Liver (tissue), 9 donors: ENCODE results near the gene SOX6. TPM values are rescaled to one million over a fixed set of nuclear protein-coding genes. Genes with fewer than 3 reads are reported as not detected.

ENCODE experiments used
- DNase-seq: peaks from one replicate; pipeline ENCODE4 v3.0.0-alpha.2; 2017; ENCODE audit warnings: low spot score
- H3K27ac ChIP-seq, 2 donors: one replicate each; pipeline ENCODE4 v1.7.0; 2013; ENCODE audit warnings: inconsistent platforms in 2 of 2, low read length in 2 of 2, control low read depth in 1 of 2, low read depth in 1 of 2, mild to moderate bottlenecking in 1 of 2
- H3K27me3 ChIP-seq, 4 donors: one replicate each; pipeline versions ENCODE4 v1.6.1 to v1.7.0; 2013; ENCODE audit warnings: low read length in 3 of 4, inconsistent platforms in 1 of 4, mild to moderate bottlenecking in 1 of 4, moderate library complexity in 1 of 4; ENCODE audit not compliant: control insufficient read depth in 4 of 4, insufficient read depth in 4 of 4
- H3K36me3 ChIP-seq, 4 donors: one replicate each; pipeline versions ENCODE4 v1.6.1 to v1.7.0; 2013; ENCODE audit warnings: low read length in 3 of 4, mild to moderate bottlenecking in 3 of 4, low read depth in 1 of 4, moderate library complexity in 1 of 4; ENCODE audit not compliant: control insufficient read depth in 4 of 4, insufficient read depth in 3 of 4
- H3K4me1 ChIP-seq, 4 donors: one replicate each; pipeline versions ENCODE4 v1.6.1 to v1.7.0; 2013; ENCODE audit warnings: low read length in 3 of 4, mild to moderate bottlenecking in 3 of 4, moderate library complexity in 1 of 4; ENCODE audit not compliant: control insufficient read depth in 4 of 4, insufficient read depth in 4 of 4
- H3K4me3 ChIP-seq, 3 donors: one replicate each; pipeline versions ENCODE4 v1.6.1 to v1.7.0; 2013; ENCODE audit warnings: low read length in 3 of 3, control low read depth in 1 of 3, low read depth in 1 of 3, mild to moderate bottlenecking in 1 of 3
- H3K9ac ChIP-seq, 2 donors: one replicate each; pipeline ENCODE4 v1.7.0; 2013; ENCODE audit warnings: low read length in 2 of 2, mild to moderate bottlenecking in 2 of 2, moderate library complexity in 2 of 2, control low read depth in 1 of 2, low read depth in 1 of 2
- H3K9me3 ChIP-seq, 4 donors: one replicate each; pipeline versions ENCODE4 v1.6.1 to v1.7.0; 2013; ENCODE audit warnings: low read length in 3 of 4; ENCODE audit not compliant: control insufficient read depth in 4 of 4
- ATF3 ChIP-seq: IDR thresholded peaks from 2 replicates; pipeline ENCODE4 v1.6.1; 2016; ENCODE audit warnings: antibody characterized with exemption
- CTCF ChIP-seq: fragments of 150-350 bp; IDR thresholded peaks from 2 replicates; pipeline ENCODE4 v1.5.1; 2017; ENCODE audit warnings: improper control_type of control experiment, low read depth, low read length; ENCODE audit not compliant: missing input control
- EGR1 ChIP-seq, 2 donors: IDR thresholded peaks; 2 replicates each; pipeline ENCODE4 v1.6.1; 2016 to 2018; ENCODE audit warnings: antibody characterized with exemption in 2 of 2, low read depth in 2 of 2
- FOXA1 ChIP-seq: IDR thresholded peaks from 2 replicates; pipeline ENCODE4 v1.6.1; 2016; ENCODE audit warnings: antibody characterized with exemption
- FOXA2 ChIP-seq: IDR thresholded peaks from 2 replicates; pipeline ENCODE4 v1.6.1; 2016; ENCODE audit warnings: antibody characterized with exemption
- GABPA ChIP-seq, 2 donors: IDR thresholded peaks in 1 of 2; conservative IDR thresholded peaks in 1 of 2; 2 replicates each; pipeline ENCODE4 v1.6.1; 2016; ENCODE audit warnings: antibody characterized with exemption in 2 of 2, mild to moderate bottlenecking in 1 of 2, moderate library complexity in 1 of 2
- HNF4A ChIP-seq, 2 donors: conservative IDR thresholded peaks; 2 replicates each; pipeline ENCODE4 v1.6.1; 2016; ENCODE audit warnings: antibody characterized with exemption in 2 of 2, mild to moderate bottlenecking in 2 of 2
- HNF4G ChIP-seq: IDR thresholded peaks from 2 replicates; pipeline ENCODE4 v1.6.1; 2016; ENCODE audit warnings: antibody characterized with exemption
- JUND ChIP-seq, 2 donors: IDR thresholded peaks; 2 replicates each; pipeline ENCODE4 v1.6.1; 2016; ENCODE audit warnings: antibody characterized with exemption in 2 of 2
- MAX ChIP-seq: IDR thresholded peaks from 2 replicates; pipeline ENCODE4 v1.6.1; 2016; ENCODE audit warnings: antibody characterized with exemption
- NR2F2 ChIP-seq: IDR thresholded peaks from 2 replicates; pipeline ENCODE4 v1.6.1; 2016; ENCODE audit warnings: antibody characterized with exemption
- RAD21 ChIP-seq, 2 donors: IDR thresholded peaks; 2 replicates each; pipeline ENCODE4 v1.6.1; 2016; ENCODE audit warnings: antibody characterized with exemption in 2 of 2, mild to moderate bottlenecking in 2 of 2
- REST ChIP-seq: IDR thresholded peaks from 2 replicates; pipeline ENCODE4 v1.6.1; 2016; ENCODE audit warnings: antibody characterized with exemption, mild to moderate bottlenecking
- RXRA ChIP-seq, 2 donors: IDR thresholded peaks; 2 replicates each; pipeline ENCODE4 v1.6.1; 2017 to 2018; ENCODE audit warnings: antibody characterized with exemption in 2 of 2, mild to moderate bottlenecking in 1 of 2
- SP1 ChIP-seq: IDR thresholded peaks from 2 replicates; pipeline ENCODE4 v1.6.1; 2018; ENCODE audit warnings: antibody characterized with exemption, mild to moderate bottlenecking
- TAF1 ChIP-seq: conservative IDR thresholded peaks from 2 replicates; pipeline ENCODE4 v1.6.1; 2016; ENCODE audit warnings: antibody characterized with exemption, mild to moderate bottlenecking
- YY1 ChIP-seq: IDR thresholded peaks from 2 replicates; pipeline ENCODE4 v1.6.1; 2016; ENCODE audit warnings: antibody characterized with exemption, mild to moderate bottlenecking
- ZBTB33 ChIP-seq: IDR thresholded peaks from 2 replicates; pipeline ENCODE4 v1.6.1; 2016; ENCODE audit warnings: antibody characterized with exemption
- WGBS: extraction: QIAGEN DNeasy Blood & Tissue Kit; methylation state at CpG from one replicate; pipeline ENCODE4 v1.1.7; 2013; 5-methylcytosine and 5-hydroxymethylcytosine counted together
- polyA plus RNA-seq, 2 donors: library from polyadenylated mRNA; stranded (reverse) in 1 of 2; unstranded in 1 of 2; fragments of 200-250 nt in 1 of 2; fragments of >200 nt in 1 of 2; fragmentation: Nextera tagmentation in 1 of 2; extraction: Ambion mirVana in 1 of 2; gene quantifications; one replicate each; pipeline versions ENCODE4 v1.2.1 to v1.2.3, GENCODE V29; 2013 to 2015
- total RNA-seq, 2 donors: library from RNA; depleted of rRNA; stranded (reverse); fragments of >200 nt; gene quantifications; one replicate each; pipeline ENCODE4 v1.2.3, GENCODE V29; 2014
- donor health status: healthy.
- donor health status: healthy.
- donor health status: healthy.
- donor health status: healthy.
- donor health status: healthy.

The SOX6 gene
- total and polyA plus RNA-seq, 4 donors, result 2.4 to 111 (median 14.8) TPM

GRCh38 chr11:15931497-15931896, 424.8 kb downstream of the SOX6 start:
- Histone ChIP-seq H3K4me1 (peaks cover 0 to 3% (median 0%) of the 10 kb centered on the region in 4 donors), H3K4me3 (no peak overlapping the region), H3K27ac (no peak overlapping the region), H3K9me3 (peaks cover 0 to 3% (median 0%) of the 10 kb centered on the region in 4 donors), H3K9ac (no peak overlapping the region), H3K27me3 (no peaks in the 10 kb centered on the region), H3K36me3 (no peaks in the 10 kb centered on the region)
- 90% methylated on average over 2 of the region's 2 CpGs for WGBS
- DNase-seq, result no peak
- no peak for TF ChIP-seq NR2F2
- no peak for TF ChIP-seq MAX
- no peak for TF ChIP-seq RAD21 (IDR thresholded peaks at IDR 0.05)

GRCh38 chr11:15930442-15931025, 425.8 kb downstream of the SOX6 start:
- WGBS, result 79% methylated on average over 6 of the region's 6 CpGs
- TF ChIP-seq CTCF, result no peak
- no peak for TF ChIP-seq RAD21 (IDR thresholded peaks at IDR 0.05)
- no peak for TF ChIP-seq TAF1
- TF ChIP-seq HNF4A (conservative IDR thresholded peaks at IDR 0.05), result no peak
- TF ChIP-seq REST, result no peak
- TF ChIP-seq SP1, result no peak
- no peak for TF ChIP-seq FOXA1
- no peak for TF ChIP-seq MAX
- no peak for TF ChIP-seq NR2F2
- TF ChIP-seq RXRA (IDR thresholded peaks at IDR 0.05), result no peak
- no peak for TF ChIP-seq HNF4G
- TF ChIP-seq YY1, result no peak
- no peak for TF ChIP-seq ATF3
- TF ChIP-seq JUND (IDR thresholded peaks at IDR 0.05), result no peak
- no peak for TF ChIP-seq ZBTB33
- no peak for TF ChIP-seq EGR1 (IDR thresholded peaks at IDR 0.05; ENCODE audit: low read depth in 2 of 2)
- TF ChIP-seq FOXA2, result no peak
- TF ChIP-seq GABPA (IDR thresholded peaks at IDR 0.05 in 1 of 2, conservative IDR thresholded peaks at IDR 0.05 in 1 of 2), result no peak
- Histone ChIP-seq H3K36me3 (no peaks in the 10 kb centered on the region), H3K4me1 (peaks cover 0 to 3% (median 0%) of the 10 kb centered on the region in 4 donors), H3K4me3 (no peak overlapping the region), H3K27ac (no peak overlapping the region), H3K27me3 (no peaks in the 10 kb centered on the region), H3K9ac (no peak overlapping the region), H3K9me3 (peaks cover 0 to 3% (median 0%) of the 10 kb centered on the region in 4 donors)
- DNase-seq, result peak; percentile 14
